ENCODE results near the gene PDZD7.
"Not testable (repeated sequence)": the region's sequence is repeated elsewhere in the genome, so short reads cannot be mapped to it uniquely, and the experiment has no call there.

The PDZD7 gene

GRCh38 chr10:101040851-101041250 is 9.9 kb upstream of the PDZD7 start:
- H3K4me3 ChIP-seq (ENCODE audit: low read length), result no peak overlapping the region
- TF ChIP-seq CTCF (IDR thresholded peaks at IDR 0.05; ENCODE audit: insufficient read depth, low read depth, low read length, missing control alignments), result no peak
- DNase-seq (ENCODE audit: low read depth), result no peak

GRCh38 chr10:101040061-101040460 is 9.1 kb upstream of the PDZD7 start:
- DNase-seq (ENCODE audit: low read depth), result no peak
- TF ChIP-seq CTCF (IDR thresholded peaks at IDR 0.05; ENCODE audit: insufficient read depth, low read depth, low read length, missing control alignments), result no peak
- H3K4me3 ChIP-seq (ENCODE audit: low read length), result no peak overlapping the region

GRCh38 chr10:101038484-101038883 is 7.6 kb upstream of the PDZD7 start:
- DNase-seq (ENCODE audit: low read depth), result no peak
- H3K4me3 ChIP-seq (ENCODE audit: low read length), result no peak overlapping the region
- TF ChIP-seq CTCF (IDR thresholded peaks at IDR 0.05; ENCODE audit: insufficient read depth, low read depth, low read length, missing control alignments), result no peak

- no peak for DNase-seq (ENCODE audit: low read depth)
- H3K4me3 ChIP-seq (ENCODE audit: low read length), result no peak overlapping the region
- no peak for TF ChIP-seq CTCF (IDR thresholded peaks at IDR 0.05; ENCODE audit: insufficient read depth, low read depth, low read length, missing control alignments)
Measured at GRCh38 chr10:101036726-101037125, 5.8 kb upstream of the PDZD7 start.

GRCh38 chr10:101035916-101036702 is 5.2 kb upstream of the PDZD7 start:
- H3K4me3 ChIP-seq (ENCODE audit: low read length), result no peak overlapping the region
- no peak for TF ChIP-seq CTCF (IDR thresholded peaks at IDR 0.05; ENCODE audit: insufficient read depth, low read depth, low read length, missing control alignments)
- DNase-seq (ENCODE audit: low read depth), result no peak

GRCh38 chr10:101035314-101035713 is 4.4 kb upstream of the PDZD7 start:
- H3K4me3 ChIP-seq (ENCODE audit: low read length), result no peak overlapping the region
- no peak for TF ChIP-seq CTCF (IDR thresholded peaks at IDR 0.05; ENCODE audit: insufficient read depth, low read depth, low read length, missing control alignments)
- DNase-seq (ENCODE audit: low read depth), result no peak

GRCh38 chr10:101034404-101034803 is 3.5 kb upstream of the PDZD7 start:
- not testable (repeated sequence) for DNase-seq (ENCODE audit: low read depth); H3K4me3 ChIP-seq (ENCODE audit: low read length)

Measured in epithelial cell of esophagus (primary cell).